Skin of body (tissue), 2 donors: ENCODE data around the gene RAB3IL1. TPM values are rescaled to one million over a fixed set of nuclear protein-coding genes. Genes with fewer than 3 reads are reported as not detected.
"Not testable (repeated sequence)": the region's sequence is repeated elsewhere in the genome, so short reads cannot be mapped to it uniquely, and the experiment has no call there.

ENCODE experiments used
- DNase-seq: peaks from one replicate; lab custom pipeline; 2025; lab: John Stamatoyannopoulos, UW
- total RNA-seq: library from RNA; depleted of rRNA; stranded (reverse); fragments of >200 nt; gene quantifications from one replicate; pipeline ENCODE4 v1.2.3, GENCODE V29; 2014

RAB3IL1 gene
- total RNA-seq, 1 donor from 2014 or later = 11.1 TPM

GRCh38 chr11:61887839-61888494, 29.4 kb downstream of the RAB3IL1 start:
- DNase-seq = peak; percentile 36

- no peak for DNase-seq
Observed at GRCh38 chr11:61886643-61887042, 30.7 kb downstream of the RAB3IL1 start.

- no peak for DNase-seq
Observed at GRCh38 chr11:61885784-61886580, 31.4 kb downstream of the RAB3IL1 start.

- DNase-seq = no peak
Observed at GRCh38 chr11:61885166-61885778, 32.1 kb downstream of the RAB3IL1 start.

GRCh38 chr11:61883947-61884346, 33.4 kb downstream of the RAB3IL1 start:
- DNase-seq = no peak

GRCh38 chr11:61883327-61883726, 34.0 kb downstream of the RAB3IL1 start:
- DNase-seq = no peak

- DNase-seq = no peak
Observed at GRCh38 chr11:61882879-61883278, 34.5 kb downstream of the RAB3IL1 start.

GRCh38 chr11:61882267-61882666, 35.1 kb downstream of the RAB3IL1 start:
- DNase-seq = not testable (repeated sequence)

GRCh38 chr11:61881397-61881796, 36.0 kb downstream of the RAB3IL1 start:
- no peak for DNase-seq

GRCh38 chr11:61880454-61880853, 36.9 kb downstream of the RAB3IL1 start:
- DNase-seq = no peak

- no peak for DNase-seq
Observed at GRCh38 chr11:61880031-61880430, 37.3 kb downstream of the RAB3IL1 start.

- no peak for DNase-seq
Observed at GRCh38 chr11:61879152-61879551, 38.2 kb downstream of the RAB3IL1 start.

GRCh38 chr11:61875698-61876097, 41.7 kb downstream of the RAB3IL1 start:
- no peak for DNase-seq

GRCh38 chr11:61874853-61875252, 42.5 kb downstream of the RAB3IL1 start:
- no peak for DNase-seq

- no peak for DNase-seq
Observed at GRCh38 chr11:61874377-61874809, 43.0 kb downstream of the RAB3IL1 start.

- no peak for DNase-seq
Observed at GRCh38 chr11:61873588-61874376, 43.6 kb downstream of the RAB3IL1 start.

GRCh38 chr11:61872935-61873565, 44.3 kb downstream of the RAB3IL1 start:
- no peak for DNase-seq

GRCh38 chr11:61871158-61871597, 46.2 kb downstream of the RAB3IL1 start:
- DNase-seq = peak; percentile 41

GRCh38 chr11:61870541-61871031, 46.8 kb downstream of the RAB3IL1 start:
- DNase-seq = no peak

GRCh38 chr11:61869708-61870451, 47.5 kb downstream of the RAB3IL1 start:
- no peak for DNase-seq
